ENCODE results near the gene CEACAM1.
"Not testable (repeated sequence)": the region's sequence is repeated elsewhere in the genome, so short reads cannot be mapped to it uniquely, and the experiment has no call there.

Gene CEACAM1

GRCh38 chr19:42547929-42548328 is 19.6 kb upstream of the CEACAM1 start:
- DNase-seq: no peak

- DNase-seq: no peak
Measured at GRCh38 chr19:42546831-42547500, 18.7 kb upstream of the CEACAM1 start.

- DNase-seq: no peak
Measured at GRCh38 chr19:42544146-42544545, 15.9 kb upstream of the CEACAM1 start.

GRCh38 chr19:42542791-42543190 is 14.5 kb upstream of the CEACAM1 start:
- DNase-seq: no peak

GRCh38 chr19:42540071-42540553 is 11.8 kb upstream of the CEACAM1 start:
- no peak for DNase-seq

GRCh38 chr19:42538841-42539709 is 10.8 kb upstream of the CEACAM1 start:
- DNase-seq: no peak

GRCh38 chr19:42535276-42535675 is 7.0 kb upstream of the CEACAM1 start:
- DNase-seq: not testable (repeated sequence)

- no peak for DNase-seq
Measured at GRCh38 chr19:42534391-42534790, 6.1 kb upstream of the CEACAM1 start.

GRCh38 chr19:42532891-42533290 is 4.6 kb upstream of the CEACAM1 start:
- no peak for DNase-seq

GRCh38 chr19:42531313-42531712 is 3.0 kb upstream of the CEACAM1 start:
- no peak for DNase-seq

- peak; percentile 49 for DNase-seq
Measured at GRCh38 chr19:42529248-42529764, 1.0 kb upstream of the CEACAM1 start.

- DNase-seq: no peak
Measured at GRCh38 chr19:42524943-42525342, 3.3 kb downstream of the CEACAM1 start.

GRCh38 chr19:42524250-42524649 is 4.0 kb downstream of the CEACAM1 start:
- no peak for DNase-seq

GRCh38 chr19:42522262-42522661 is 6.0 kb downstream of the CEACAM1 start:
- not testable (repeated sequence) for DNase-seq

GRCh38 chr19:42521346-42522030 is 6.8 kb downstream of the CEACAM1 start:
- no peak for DNase-seq

GRCh38 chr19:42519108-42519507 is 9.2 kb downstream of the CEACAM1 start:
- no peak for DNase-seq

GRCh38 chr19:42516771-42517170 is 11.5 kb downstream of the CEACAM1 start:
- DNase-seq: no peak

GRCh38 chr19:42515241-42515832 is 12.9 kb downstream of the CEACAM1 start:
- no peak for DNase-seq

- no peak for DNase-seq
Measured at GRCh38 chr19:42514449-42514848, 13.8 kb downstream of the CEACAM1 start.

GRCh38 chr19:42512743-42513304 is 15.5 kb downstream of the CEACAM1 start:
- no peak for DNase-seq

GRCh38 chr19:42512130-42512636 is 16.1 kb downstream of the CEACAM1 start:
- DNase-seq: no peak

- DNase-seq: no peak
Measured at GRCh38 chr19:42511340-42511739, 16.9 kb downstream of the CEACAM1 start.

Measured in activated CD4-positive, alpha-beta T cell treated with anti-CD3 and anti-CD28 coated beads for 1 hour (primary cell).